Measurements from ENCODE around the gene MRM2.

GRCh38 chr7:2260820-2261219 lies 18.8 kb upstream of the MRM2 start:
- TF ChIP-seq REST (IDR thresholded peaks at IDR 0.05; ENCODE audit: insufficient read depth in 1 of 2, low read depth in 2 of 2, low read length in 2 of 2) (no peak), SIN3A (IDR thresholded peaks at IDR 0.05; ENCODE audit: borderline replicate concordance, insufficient read depth, low read length) (no peak)

All from PFSK-1 (cell line).